NCI-H1417 treated with DMSO at 0.1 percent for 48 hours (cell line): ENCODE data around the gene SLC7A5.
"Not testable (repeated sequence)": the region's sequence is repeated elsewhere in the genome, so short reads cannot be mapped to it uniquely, and the experiment has no call there.

Experiments used
- DNase-seq: peaks from one replicate; lab custom pipeline; 2025; lab: John Stamatoyannopoulos, UW

SLC7A5 gene

GRCh38 chr16:87834005-87834667, 35.2 kb downstream of the SLC7A5 start:
- DNase-seq = no peak

- DNase-seq = no peak
Observed at GRCh38 chr16:87833548-87833947, 35.8 kb downstream of the SLC7A5 start.

- no peak for DNase-seq
Observed at GRCh38 chr16:87832741-87833502, 36.4 kb downstream of the SLC7A5 start.

- DNase-seq = no peak
Observed at GRCh38 chr16:87832137-87832527, 37.2 kb downstream of the SLC7A5 start.

- no peak for DNase-seq
Observed at GRCh38 chr16:87831421-87832136, 37.7 kb downstream of the SLC7A5 start.

GRCh38 chr16:87830673-87831420, 38.5 kb downstream of the SLC7A5 start:
- DNase-seq = no peak

- DNase-seq = no peak
Observed at GRCh38 chr16:87829988-87830672, 39.2 kb downstream of the SLC7A5 start.

- DNase-seq = no peak
Observed at GRCh38 chr16:87829622-87829980, 39.7 kb downstream of the SLC7A5 start.

- no peak for DNase-seq
Observed at GRCh38 chr16:87828907-87829621, 40.2 kb downstream of the SLC7A5 start.

- no peak for DNase-seq
Observed at GRCh38 chr16:87828071-87828906, 41.0 kb downstream of the SLC7A5 start.

GRCh38 chr16:87827588-87827915, 41.8 kb downstream of the SLC7A5 start:
- not testable (repeated sequence) for DNase-seq

GRCh38 chr16:87826798-87827587, 42.3 kb downstream of the SLC7A5 start:
- no peak for DNase-seq

GRCh38 chr16:87826407-87826797, 42.9 kb downstream of the SLC7A5 start:
- not testable (repeated sequence) for DNase-seq

GRCh38 chr16:87825842-87826120, 43.5 kb downstream of the SLC7A5 start:
- DNase-seq = not testable (repeated sequence)

GRCh38 chr16:87824991-87825841, 44.1 kb downstream of the SLC7A5 start:
- DNase-seq = no peak

GRCh38 chr16:87824016-87824990, 45.0 kb downstream of the SLC7A5 start:
- DNase-seq = no peak

- DNase-seq = no peak
Observed at GRCh38 chr16:87823181-87823929, 46.0 kb downstream of the SLC7A5 start.
